G401.6 (cell line): ENCODE data around the gene INO80B.

Experiments
- FAIRE-seq: peaks from 2 replicates; lab custom pipeline; 2012; peaks lifted over from hg19 to GRCh38; lab: Jason Lieb, UNC

The INO80B gene

GRCh38 chr2:74502720-74503505 lies 48.0 kb downstream of the INO80B start:
- no peak for FAIRE-seq

GRCh38 chr2:74503506-74504475 lies 48.9 kb downstream of the INO80B start:
- no peak for FAIRE-seq

GRCh38 chr2:74504591-74504990 lies 49.7 kb downstream of the INO80B start:
- FAIRE-seq, result no peak

GRCh38 chr2:74505448-74506246 lies 50.8 kb downstream of the INO80B start:
- no peak for FAIRE-seq

- FAIRE-seq, result peak; percentile 67
Observed at GRCh38 chr2:74507145-74507925, 52.4 kb downstream of the INO80B start, which contains the start of gene PCGF1. Gene PCGF1 (minus strand): TSS chr2:74507695. CDS start chr2:74507668, 27 bp downstream.
